GM23248 (cell line): ENCODE measurements around the gene GNB1. TPM values are rescaled to one million over a fixed set of nuclear protein-coding genes. Genes with fewer than 3 reads are reported as not detected.

Experiments used
- DNase-seq: peaks from one replicate; pipeline ENCODE4 v3.0.0-alpha.2; 2015
- H2AFZ ChIP-seq: fragments of 200-600 bp; sonication (generic); 2 replicates; pipeline ENCODE4 v1.6.1; 2016; ENCODE audit warnings: antibody characterized with exemption
- H3F3A ChIP-seq: fragments of 200-600 bp; sonication (generic); 2 replicates; pipeline ENCODE4 v1.6.1; 2016; ENCODE audit warnings: mild to moderate bottlenecking, antibody characterized with exemption, mixed run types; ENCODE audit not compliant: insufficient read depth
- H3K27ac ChIP-seq: fragments of 200-600 bp; sonication (generic); 2 replicates; pipeline ENCODE4 v1.5.1; 2016; ENCODE audit warnings: mild to moderate bottlenecking
- H3K27me3 ChIP-seq: fragments of 200-600 bp; sonication (generic); replicated peaks from 2 replicates; pipeline ENCODE4 v1.6.1; 2016; ENCODE audit warnings: mild to moderate bottlenecking; ENCODE audit not compliant: insufficient read depth
- H3K36me3 ChIP-seq: fragments of 200-600 bp; sonication (generic); 2 replicates; pipeline ENCODE4 v1.6.1; 2016; ENCODE audit warnings: low read depth, mild to moderate bottlenecking
- H3K4me1 ChIP-seq: fragments of 200-600 bp; sonication (generic); 2 replicates; pipeline ENCODE4 v1.6.1; 2016; ENCODE audit warnings: mild to moderate bottlenecking; ENCODE audit not compliant: insufficient read depth
- H3K4me2 ChIP-seq: fragments of 200-600 bp; sonication (generic); one replicate; pipeline ENCODE4 v1.6.1; 2016; ENCODE audit warnings: mild to moderate bottlenecking; ENCODE audit not compliant: unreplicated experiment
- H3K4me3 ChIP-seq: fragments of 200-600 bp; sonication (generic); 2 replicates; pipeline ENCODE4 v1.5.1; 2016; ENCODE audit warnings: mild to moderate bottlenecking
- H3K79me2 ChIP-seq: fragments of 200-600 bp; sonication (generic); 2 replicates; pipeline ENCODE4 v1.6.1; 2016; ENCODE audit warnings: mild to moderate bottlenecking; ENCODE audit not compliant: insufficient read depth
- H3K9ac ChIP-seq: fragments of 200-600 bp; sonication (generic); 2 replicates; pipeline ENCODE4 v1.6.1; 2016; ENCODE audit warnings: mild to moderate bottlenecking
- H3K9me2 ChIP-seq: fragments of 200-600 bp; sonication (generic); 2 replicates; pipeline ENCODE4 v1.6.1; 2016; ENCODE audit warnings: mixed run types, mild to moderate bottlenecking, moderate library complexity; ENCODE audit not compliant: insufficient read depth
- H3K9me3 ChIP-seq: fragments of 200-600 bp; sonication (generic); one replicate; pipeline ENCODE4 v1.6.1; 2017; ENCODE audit warnings: low read depth
- H4K20me1 ChIP-seq: fragments of 200-600 bp; sonication (generic); 2 replicates; pipeline ENCODE4 v1.6.0; 2016; ENCODE audit not compliant: insufficient read depth
- EZH2 ChIP-seq: fragments of 200-600 bp; sonication (generic); IDR thresholded peaks from 2 replicates; pipeline ENCODE4 v1.6.1; 2018; ENCODE audit warnings: antibody characterized with exemption, mild to moderate bottlenecking; ENCODE audit not compliant: insufficient read depth, poor library complexity, severe bottlenecking
- EZH2phosphoT487 ChIP-seq: fragments of 200-600 bp; sonication (generic); IDR thresholded peaks from 2 replicates; pipeline ENCODE4 v1.6.1; 2018; ENCODE audit warnings: antibody characterized with exemption, moderate library complexity, mild to moderate bottlenecking, low read depth; ENCODE audit not compliant: insufficient read depth
- WGBS, 2 experiments: methylation state at CpG; one replicate each; pipeline ENCODE4 v1.1.6; 2015 to 2017; ENCODE audit warnings: low lambda C conversion rate in 2 of 2, low coverage in 1 of 2; ENCODE audit errors: missing lambda C conversion rate in 2 of 2; 5-methylcytosine and 5-hydroxymethylcytosine counted together
- in situ Hi-C: fragments of 300-500 bp; cut with MboI; formaldehyde crosslinking; loops from 2 replicates; pipeline ENCODE4 v1.15.0; 2020
- polyA plus RNA-seq: library from polyadenylated mRNA; unstranded; fragments of >200 nt; fragmentation: Nextera tagmentation; extraction: Ambion mirVana; gene quantifications from 2 replicates; pipeline ENCODE4 v1.2.1, GENCODE V29; 2016
- total RNA-seq: library from RNA; depleted of rRNA; stranded (reverse); fragments of >200 nt; shearing (Covaris generic); gene quantifications from 2 replicates; pipeline ENCODE4 v1.2.3, GENCODE V29; 2014

Gene GNB1
- total and polyA plus RNA-seq, 2 experiments from 2014 or later, result 92.0 to 97.7 TPM

- Histone ChIP-seq H3K36me3 (no peaks in the 10 kb centered on the region), H2AFZ (no peak overlapping the region), H3K9me2 (no peaks in the 10 kb centered on the region), H4K20me1 (no peaks in the 10 kb centered on the region), H3K79me2 (peaks cover 55% of the 10 kb centered on the region), H3K9ac (no peak overlapping the region), H3K4me3 (no peak overlapping the region), H3K27me3 (no peaks in the 10 kb centered on the region), H3K4me2 (no peak overlapping the region), H3F3A (no peaks in the 10 kb centered on the region), H3K4me1 (no peaks in the 10 kb centered on the region), H3K9me3 (no peaks in the 10 kb centered on the region), H3K27ac (no peak overlapping the region)
- in situ Hi-C loops, result no loop called here
- WGBS, 2 experiments, result 94 to 95% methylated on average over 26 to 27 of the region's 27 CpGs
- DNase-seq, result no peak
- no peak for TF ChIP-seq EZH2phosphoT487
- TF ChIP-seq EZH2, result no peak
These were observed 132.7 kb downstream of the GNB1 start for GRCh38 chr1:1758059-1758621.

DNA sequence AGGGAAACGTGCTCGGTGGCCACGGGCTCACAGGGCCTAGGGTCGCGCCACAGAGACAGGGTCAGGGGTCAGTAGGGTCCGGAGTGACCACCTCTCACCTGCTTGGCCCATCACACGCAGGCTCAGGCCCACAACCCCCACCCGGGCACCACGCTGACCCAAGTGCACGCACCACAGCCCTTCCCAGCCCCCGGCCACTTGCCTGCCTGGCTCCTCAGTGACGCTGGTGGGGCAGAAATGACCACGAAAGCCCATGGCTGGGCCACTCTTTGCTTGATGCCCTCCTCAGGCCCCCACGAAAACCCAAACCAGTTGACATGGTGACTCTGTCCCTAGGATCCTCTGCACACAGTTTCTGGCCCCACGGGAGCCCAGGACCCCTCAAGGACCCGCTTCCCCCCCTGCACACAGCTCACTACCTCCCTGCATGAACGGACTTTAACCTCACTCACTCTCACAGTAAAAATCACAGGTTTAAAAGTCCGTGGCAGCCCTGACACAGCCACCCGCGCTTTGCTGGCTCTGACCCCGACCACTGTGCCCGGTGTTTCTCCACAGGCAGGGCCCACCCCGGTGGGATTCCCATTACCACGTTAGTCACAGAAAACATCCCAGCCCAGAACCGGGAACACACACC, 133.3 kb downstream of the GNB1 start:
- H3K4me3 ChIP-seq, result no peak overlapping the region
- in situ Hi-C loops, result no loop called here
- WGBS, 2 experiments, result 91% methylated on average over 24 to 25 of the region's 25 CpGs

GRCh38 chr1:1756661-1757421, 134.0 kb downstream of the GNB1 start:
- Histone ChIP-seq H3K79me2 (peaks cover 42% of the 10 kb centered on the region), H3K4me3 (no peak overlapping the region), H2AFZ (no peak overlapping the region), H3F3A (no peaks in the 10 kb centered on the region), H3K9me2 (no peaks in the 10 kb centered on the region), H3K27me3 (no peaks in the 10 kb centered on the region), H3K9me3 (no peaks in the 10 kb centered on the region), H3K4me2 (no peak overlapping the region), H4K20me1 (no peaks in the 10 kb centered on the region), H3K9ac (no peak overlapping the region), H3K36me3 (no peaks in the 10 kb centered on the region), H3K4me1 (no peaks in the 10 kb centered on the region), H3K27ac (no peak overlapping the region)
- in situ Hi-C loops, result no loop called here
- no peak for DNase-seq
- 87 to 90% methylated on average over 29 to 33 of the region's 33 CpGs for WGBS, 2 experiments
- TF ChIP-seq EZH2 (no peak), EZH2phosphoT487 (no peak)

More for the DNA sequence above, 133.3 kb downstream of the GNB1 start:
- TF ChIP-seq EZH2, result no peak
- no peak for TF ChIP-seq EZH2phosphoT487
- no peaks in the 10 kb centered on the region for H4K20me1 ChIP-seq
- H3K79me2 ChIP-seq, result peaks cover 49% of the 10 kb centered on the region
- H3K9ac ChIP-seq, result no peak overlapping the region
- no peak overlapping the region for H3K4me2 ChIP-seq
- H3K4me1 ChIP-seq, result no peaks in the 10 kb centered on the region
- no peaks in the 10 kb centered on the region for H3K9me3 ChIP-seq
- no peak overlapping the region for H2AFZ ChIP-seq
- no peaks in the 10 kb centered on the region for H3K27me3 ChIP-seq
- H3K36me3 ChIP-seq, result no peaks in the 10 kb centered on the region
- no peaks in the 10 kb centered on the region for H3F3A ChIP-seq
- H3K9me2 ChIP-seq, result no peaks in the 10 kb centered on the region
- no peak overlapping the region for H3K27ac ChIP-seq
- no peak for DNase-seq

GRCh38 chr1:1755852-1756251, 135.0 kb downstream of the GNB1 start:
- Histone ChIP-seq H2AFZ (no peak overlapping the region), H3K9ac (no peak overlapping the region), H3K27me3 (no peaks in the 10 kb centered on the region), H3K27ac (no peak overlapping the region), H3F3A (no peaks in the 10 kb centered on the region), H3K36me3 (no peaks in the 10 kb centered on the region), H4K20me1 (no peaks in the 10 kb centered on the region), H3K9me3 (no peaks in the 10 kb centered on the region), H3K4me2 (no peak overlapping the region), H3K9me2 (no peaks in the 10 kb centered on the region), H3K4me3 (no peak overlapping the region), H3K79me2 (peaks cover 35% of the 10 kb centered on the region), H3K4me1 (no peaks in the 10 kb centered on the region)
- WGBS, 2 experiments, result 86 to 95% methylated on average over 11 to 14 of the region's 15 CpGs
- in situ Hi-C loops, result no loop called here
- no peak for DNase-seq
- TF ChIP-seq EZH2phosphoT487 (no peak), EZH2 (no peak)
